A673 (cell line): ENCODE data around the gene SCYGR6. TPM values are rescaled to one million over a fixed set of nuclear protein-coding genes. Genes with fewer than 3 reads are reported as not detected.

Experiments used
- Bru-seq: library from RNA; stranded (reverse); fragments of 400-500 nt; gene quantifications from one replicate; lab custom pipeline; 2021; lab: Mats Ljungman, UMichigan
- BruChase-seq, 2 experiments: library from RNA; stranded (reverse); fragments of 400-500 nt; gene quantifications; one replicate each; lab custom pipeline; 2021; lab: Mats Ljungman, UMichigan
- BruUV-seq: library from RNA; stranded (reverse); fragments of 400-500 nt; replicated peaks from 2 replicates; lab custom pipeline; 2021; lab: Mats Ljungman, UMichigan
- CTCF ChIA-PET: fragments of 300-600 bp; sonication (Branson Sonifier 250); formaldehyde crosslinking; loops from one replicate; lab custom pipeline; 2022; ENCODE audit warnings: antibody characterized with exemption; lab: Charles Lee
- POLR2A ChIA-PET: fragments of 300-600 bp; sonication (Branson Sonifier 250); formaldehyde crosslinking; loops from one replicate; lab custom pipeline; 2022; ENCODE audit warnings: antibody characterized with exemption; ENCODE audit not compliant: low non-redundant PET; lab: Charles Lee
- DNase-seq: peaks from one replicate; pipeline ENCODE4 v3.0.0-alpha.2; 2015; ENCODE audit warnings: low spot score
- H3K27ac ChIP-seq: fragments of 200-600 bp; sonication (generic); 2 replicates; pipeline ENCODE4 v1.5.1; 2016; ENCODE audit warnings: mixed run types, low read depth, mild to moderate bottlenecking, mixed read lengths, antibody characterized with exemption, low read length; ENCODE audit not compliant: poor library complexity, severe bottlenecking
- H3K27me3 ChIP-seq: fragments of 200-600 bp; sonication (generic); replicated peaks from 2 replicates; pipeline ENCODE4 v1.6.1; 2017; ENCODE audit warnings: mixed run types, low read depth, mild to moderate bottlenecking, mixed read lengths, antibody characterized with exemption, low read length; ENCODE audit not compliant: insufficient read depth, poor library complexity
- H3K36me3 ChIP-seq: fragments of 200-600 bp; sonication (generic); 2 replicates; pipeline ENCODE4 v1.6.1; 2016; ENCODE audit warnings: mixed run types, mild to moderate bottlenecking, mixed read lengths, antibody characterized with exemption, low read length; ENCODE audit not compliant: insufficient read depth, poor library complexity, severe bottlenecking
- H3K4me1 ChIP-seq: fragments of 200-600 bp; sonication (generic); 2 replicates; pipeline ENCODE4 v1.6.1; 2017; ENCODE audit warnings: mixed run types, mild to moderate bottlenecking, mixed read lengths, antibody characterized with exemption, low read length; ENCODE audit not compliant: insufficient read depth, poor library complexity, severe bottlenecking
- H3K4me3 ChIP-seq: fragments of 200-600 bp; sonication (generic); 2 replicates; pipeline ENCODE4 v1.5.1; 2016; ENCODE audit warnings: low read depth, mixed run types, mild to moderate bottlenecking, mixed read lengths, low read length; ENCODE audit not compliant: poor library complexity, severe bottlenecking
- H3K9me3 ChIP-seq: fragments of 200-600 bp; sonication (generic); 2 replicates; pipeline ENCODE4 v1.6.1; 2016; ENCODE audit warnings: mixed run types, low read depth, mild to moderate bottlenecking, mixed read lengths, antibody characterized with exemption, low read length; ENCODE audit not compliant: poor library complexity, severe bottlenecking
- CTCF ChIP-seq: fragments of 300-800, 200-600 bp; sonication (generic); conservative IDR thresholded peaks from 2 replicates; pipeline ENCODE4 v1.5.1; 2017; ENCODE audit warnings: low read depth, mild to moderate bottlenecking, antibody characterized with exemption, low read length, moderate library complexity, mixed read lengths
- EZH2 ChIP-seq: fragments of 200-600 bp; sonication (generic); IDR thresholded peaks from 2 replicates; pipeline ENCODE4 v1.6.1; 2017; ENCODE audit warnings: borderline replicate concordance, low read depth, mild to moderate bottlenecking, mixed read lengths, antibody characterized with exemption, low read length; ENCODE audit not compliant: poor library complexity, severe bottlenecking
- intact Hi-C: fragments of 100-400 bp; cut with micrococcal nuclease; formaldehyde crosslinking; loops from one replicate; pipeline ENCODE4 v1.10.0; 2022; ENCODE audit not compliant: unreplicated experiment
- long read RNA-seq: library from polyadenylated mRNA; stranded (forward); transcript quantifications from one replicate; pipeline ENCODE4 v2.0.0, GENCODE V29; 2022
- total RNA-seq: library from RNA; stranded (reverse); gene quantifications from 2 replicates; pipeline ENCODE4 v1.2.3, GENCODE V29; 2021

The SCYGR6 gene, protein sequence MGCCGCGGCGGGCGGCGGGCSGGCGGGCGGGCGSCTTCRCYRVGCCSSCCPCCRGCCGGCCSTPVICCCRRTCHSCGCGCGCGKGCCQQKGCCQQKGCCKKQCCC
- total RNA-seq (not detected in 2 replicates), Bru-seq, nascent RNA (not detected), BruChase-seq, experiment 1, labeled RNA remaining after a 2-hour chase (not detected), BruChase-seq, experiment 2, labeled RNA remaining after a 6-hour chase (not detected)
- long read RNA-seq = 0 reads

DNA sequence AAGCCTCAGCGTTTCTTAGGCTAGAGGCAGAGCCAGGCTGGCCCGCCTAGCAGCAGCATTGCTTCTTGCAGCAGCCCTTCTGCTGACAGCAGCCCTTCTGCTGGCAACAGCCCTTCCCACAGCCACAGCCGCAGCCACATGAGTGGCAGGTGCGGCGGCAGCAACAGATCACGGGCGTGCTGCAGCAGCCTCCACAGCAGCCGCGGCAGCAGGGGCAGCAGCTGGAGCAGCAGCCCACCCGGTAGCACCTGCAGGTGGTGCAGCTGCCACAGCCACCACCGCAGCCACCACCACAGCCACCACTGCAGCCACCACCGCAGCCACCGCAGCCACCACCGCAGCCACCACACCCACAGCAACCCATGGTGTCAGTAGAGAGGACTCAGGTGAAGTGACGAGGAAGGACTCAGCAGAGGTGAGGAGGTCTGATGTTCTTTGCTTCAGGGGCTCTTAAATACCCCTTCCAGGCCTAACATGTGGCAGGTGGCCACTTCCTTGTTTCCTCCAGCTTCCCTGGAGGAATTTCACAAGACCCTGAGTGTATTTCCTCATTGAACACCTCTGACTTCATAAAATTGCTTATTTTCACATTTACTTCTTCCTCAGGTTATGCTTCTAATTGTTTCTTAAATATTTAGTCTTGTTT is at the start of gene SCYGR6:
Gene SCYGR6, minus strand, starts transcription at position 364 of the 646 bp plus-strand sequence. Its CDS starts 0 bp downstream, at position 364.
- no peaks in the 10 kb centered on the region for H3K36me3 ChIP-seq
- H3K4me3 ChIP-seq = no peak within 1 kb of the TSS
- no peak for DNase-seq
- intact Hi-C loops = no loop called here
- H3K27me3 ChIP-seq = no peaks in the 10 kb centered on the region
- H3K4me1 ChIP-seq = no peaks in the 10 kb centered on the region
- ChIA-PET POLR2A (interaction anchor here (0.6 kb wide), 1 partner anchor 138 kb away, joined by 3 read pairs; no protein-coding TSS in a partner anchor), CTCF (no interaction called here)
- H3K9me3 ChIP-seq = no peaks in the 10 kb centered on the region
- no peak within 1 kb of the TSS for H3K27ac ChIP-seq
- BruUV-seq = no TSS peak
- no peak for TF ChIP-seq CTCF
- TF ChIP-seq EZH2 = no peak

GRCh38 chr2:227774011-227774624 is 49.6 kb upstream of the SCYGR6 start:
- no peak for DNase-seq
- BruUV-seq = no TSS peak
- Histone ChIP-seq H3K4me3 (no peak overlapping the region), H3K36me3 (no peaks in the 10 kb centered on the region), H3K27me3 (no peaks in the 10 kb centered on the region), H3K9me3 (no peaks in the 10 kb centered on the region), H3K27ac (no peak overlapping the region), H3K4me1 (no peaks in the 10 kb centered on the region)
- POLR2A ChIA-PET = no interaction called here
- TF ChIP-seq EZH2 (no peak), CTCF (peak; percentile 43; the same call in 1 of the 2 replicates)
- intact Hi-C loops = no loop called here
- CTCF ChIA-PET = interaction anchor here (0.6 kb wide), 1 partner anchor 51 kb away, joined by 8 read pairs; no protein-coding TSS in a partner anchor

- Histone ChIP-seq H3K4me3 (no peak overlapping the region), H3K27me3 (no peaks in the 10 kb centered on the region), H3K27ac (no peak overlapping the region), H3K4me1 (no peaks in the 10 kb centered on the region), H3K9me3 (no peaks in the 10 kb centered on the region), H3K36me3 (no peaks in the 10 kb centered on the region)
- TF ChIP-seq CTCF = no peak
- POLR2A ChIA-PET = no interaction called here
- CTCF ChIA-PET = no interaction called here
- DNase-seq = no peak
- intact Hi-C loops = no loop called here
- BruUV-seq = no TSS peak
These were observed 48.4 kb upstream of the SCYGR6 start for GRCh38 chr2:227772932-227773331.
